Omental fat pad (tissue), 4 donors: ENCODE measurements around the gene COX5B. TPM values are rescaled to one million over a fixed set of nuclear protein-coding genes. Genes with fewer than 3 reads are reported as not detected.
A peak's percentile ranks its signal among the peaks of the same experiment; 100 is the strongest.

Experiments used
- ATAC-seq: fragments of 150-250 bp; one replicate; pipeline ENCODE4 v1.9.1; 2016; ENCODE audit warnings: mild to moderate bottlenecking, moderate library complexity; ENCODE audit not compliant: low FRiP score
- DNase-seq: peaks from one replicate; pipeline ENCODE4 v3.0.0-alpha.2; 2019; ENCODE audit warnings: low spot score
- CTCF ChIP-seq, 3 donors: fragments of 450-650 bp; IDR thresholded peaks; one replicate each; pipeline ENCODE4 v1.5.1; 2016 to 2017; ENCODE audit warnings: antibody characterized with exemption in 3 of 3, mild to moderate bottlenecking in 3 of 3, moderate library complexity in 2 of 3
- total RNA-seq, 4 donors: library from RNA; depleted of rRNA; stranded (reverse); fragments of >200 nt; gene quantifications; one replicate each; pipeline ENCODE4 v1.1.0, GENCODE V29; 2016

The COX5B gene
- total RNA-seq, 4 donors from 2014 or later = 204 to 415 (median 362) TPM

DNA sequence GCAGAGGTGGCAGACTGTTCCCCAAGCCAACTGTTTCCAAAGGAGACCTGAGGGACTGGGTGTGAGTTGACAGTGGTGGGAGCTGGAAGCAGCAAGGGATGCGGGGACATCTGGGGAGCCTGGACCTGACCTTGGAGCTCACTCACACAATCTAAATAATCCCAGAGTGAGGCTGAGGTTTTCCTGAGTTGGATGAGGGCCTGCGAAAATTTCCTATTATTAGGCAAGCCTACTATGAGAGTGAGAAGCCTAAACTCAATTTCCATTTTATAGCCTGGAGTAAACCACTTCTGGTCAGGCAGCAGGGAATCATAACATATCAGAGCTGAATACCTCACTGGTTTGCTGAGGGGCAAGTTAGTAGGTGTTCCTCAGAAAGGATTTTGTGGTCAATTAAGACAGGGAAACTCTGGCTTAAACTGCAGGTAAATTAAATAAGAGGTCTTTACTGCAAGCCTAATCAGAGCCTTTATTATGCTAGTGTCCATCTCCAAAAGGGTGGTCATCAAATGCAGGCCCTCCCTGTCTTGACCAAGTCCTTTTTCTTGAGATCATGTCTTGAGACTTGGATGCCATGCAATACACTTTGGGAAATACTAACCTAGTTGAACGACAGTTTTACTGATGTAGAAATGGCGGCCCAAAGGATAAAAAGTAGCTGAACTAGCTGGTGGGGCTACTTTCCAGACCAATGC, 1.7 kb upstream of the COX5B start:
- no peak for ATAC-seq
- TF ChIP-seq CTCF (IDR thresholded peaks at IDR 0.05) = no peak
- DNase-seq = no peak

- DNase-seq (no peak), ATAC-seq (peak; percentile 66)
- no peak for TF ChIP-seq CTCF (IDR thresholded peaks at IDR 0.05)
These were observed 659 bp upstream of the COX5B start for GRCh38 chr2:97645112-97645694.

DNA sequence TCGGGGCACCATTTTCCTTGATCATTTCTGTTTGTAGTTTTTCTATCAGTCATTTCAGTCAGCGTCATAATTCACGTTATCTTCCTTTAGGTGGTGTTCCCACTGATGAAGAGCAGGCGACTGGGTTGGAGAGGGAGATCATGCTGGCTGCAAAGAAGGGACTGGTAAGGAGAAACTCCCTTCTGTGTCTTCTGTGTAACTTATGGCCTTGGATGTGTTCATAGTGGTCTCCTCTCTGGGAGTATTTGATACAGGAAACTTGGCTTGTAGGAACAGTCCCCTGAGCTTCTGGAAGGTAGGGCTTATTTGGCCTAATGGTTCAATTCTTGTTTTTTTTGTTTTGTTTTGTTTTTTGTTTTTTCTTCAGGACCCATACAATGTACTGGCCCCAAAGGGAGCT, 1.1 kb downstream of the COX5B start:
- no peak for ATAC-seq
- no peak for TF ChIP-seq CTCF (IDR thresholded peaks at IDR 0.05)
- no peak for DNase-seq

DNA sequence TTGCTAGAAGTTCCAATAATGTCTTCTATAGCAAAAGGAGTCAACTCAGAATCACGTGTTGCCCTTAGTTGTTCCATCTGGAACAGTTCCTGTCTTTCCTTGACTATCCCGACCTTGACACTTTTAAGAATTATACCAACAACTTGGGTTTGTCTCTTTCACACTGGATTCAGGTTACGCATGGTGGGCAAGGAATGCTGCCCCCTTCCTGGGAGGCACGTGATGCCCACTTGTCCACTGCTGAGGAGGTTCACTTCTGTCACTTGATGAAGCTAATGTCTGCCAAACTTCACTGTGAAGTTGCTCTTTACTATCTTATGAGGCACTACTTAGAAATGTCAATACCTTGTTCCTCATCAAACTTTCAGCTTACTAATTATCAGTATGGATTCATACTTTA, 5.3 kb downstream of the COX5B start:
- no peak for DNase-seq
- no peak for TF ChIP-seq CTCF (IDR thresholded peaks at IDR 0.05)
- no peak for ATAC-seq

DNA sequence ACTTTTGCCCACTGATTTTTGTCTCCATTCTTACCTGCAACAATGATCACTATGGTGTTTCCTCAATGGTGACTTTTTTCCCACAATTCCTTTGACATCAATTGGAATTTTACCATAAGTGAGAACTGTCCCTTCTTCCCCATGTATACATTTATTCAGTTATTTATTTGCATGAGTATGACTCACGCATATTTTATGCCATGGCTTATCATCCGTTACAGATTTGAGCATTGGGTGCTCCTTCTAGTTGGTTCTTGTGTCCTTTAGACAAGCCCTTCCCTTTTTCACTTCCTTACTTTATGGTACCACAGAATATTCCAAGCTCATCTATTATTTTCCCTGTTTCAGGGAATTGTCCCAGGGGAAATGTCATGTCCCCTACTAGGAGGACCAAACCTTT, 7.6 kb downstream of the COX5B start:
- TF ChIP-seq CTCF (IDR thresholded peaks at IDR 0.05) = no peak
- ATAC-seq = no peak
- no peak for DNase-seq

GRCh38 chr2:97653874-97654273, 8.0 kb downstream of the COX5B start:
- DNase-seq = no peak
- TF ChIP-seq CTCF (IDR thresholded peaks at IDR 0.05) = no peak
- no peak for ATAC-seq

GRCh38 chr2:97654309-97654708, 8.4 kb downstream of the COX5B start:
- TF ChIP-seq CTCF (IDR thresholded peaks at IDR 0.05) = no peak
- DNase-seq = no peak
- ATAC-seq = no peak
